Stimulated activated CD4-positive, alpha-beta T cell treated with anti-CD3 and anti-CD28 coated beads, TNF-alpha, amount 100 ng/mL, for 48 hours (primary cell): ENCODE data around the gene ARSJ.

Experiments
- DNase-seq, 3 donors: peaks; one replicate each; pipeline ENCODE4 v3.0.0-alpha.2; 2020; ENCODE audit warnings: low read depth in 3 of 3

ARSJ gene

DNA sequence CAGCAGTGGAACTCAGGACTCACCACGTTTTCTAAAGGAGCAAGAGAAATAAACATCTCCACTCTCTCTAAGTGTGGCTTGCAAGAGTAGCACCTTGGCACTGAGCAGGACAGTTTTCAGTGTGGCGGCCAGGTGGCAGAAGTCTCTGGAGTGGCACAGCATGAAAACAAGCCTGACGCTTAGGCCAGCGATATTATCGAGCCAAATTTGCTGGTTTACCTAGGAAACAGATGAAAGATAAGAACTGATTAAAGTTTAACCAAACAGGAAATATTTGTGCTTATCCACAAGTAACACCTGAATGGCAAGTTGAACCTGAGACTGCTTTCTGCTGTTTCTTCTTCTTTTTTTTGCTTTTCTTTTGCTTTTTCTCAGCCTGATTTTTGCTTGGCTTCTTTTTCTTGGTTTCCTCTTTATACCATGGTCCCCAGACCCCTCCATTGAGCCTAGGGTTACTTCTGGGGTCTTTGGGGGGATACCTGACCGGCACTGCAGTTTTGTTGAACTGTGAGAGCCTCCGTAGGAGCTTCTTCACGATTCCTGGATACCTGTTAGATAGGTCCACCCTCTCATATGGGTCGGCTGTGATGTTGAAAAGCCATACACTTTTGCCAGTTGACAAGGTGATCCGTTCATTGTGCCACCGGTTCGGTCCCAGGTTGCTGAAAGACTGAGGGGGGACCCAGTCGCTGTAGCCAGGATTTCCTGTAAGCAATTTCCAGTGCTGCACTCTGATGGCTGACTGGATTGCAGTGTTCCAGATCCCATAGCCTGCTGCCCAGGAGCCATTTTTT lies 77.3 kb downstream of the ARSJ start:
- DNase-seq: peak; percentile 13 to 48 (median 18)

- DNase-seq: peak in 1 of 3 donors; percentile 7
Observed at GRCh38 chr4:113899271-113900070, 80.0 kb downstream of the ARSJ start.

DNA sequence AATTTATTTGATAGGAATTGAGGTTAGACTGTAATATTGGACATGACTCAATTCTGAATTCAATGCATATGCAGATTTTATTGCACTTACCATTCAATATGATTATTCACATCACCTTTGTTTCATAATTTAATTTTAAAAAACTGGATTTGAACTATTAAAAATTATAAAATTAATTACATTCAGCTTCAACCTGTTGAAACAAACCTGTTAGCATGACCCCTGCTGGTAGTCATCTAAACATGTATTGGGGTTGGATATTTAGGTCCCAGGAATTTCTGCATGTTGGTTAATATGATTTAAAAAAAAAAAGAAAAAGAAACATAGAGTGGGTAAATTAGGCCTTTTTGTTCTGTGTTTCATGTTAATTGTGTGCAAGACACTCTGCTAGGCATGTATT lies 85.9 kb downstream of the ARSJ start:
- no peak for DNase-seq

GRCh38 chr4:113888006-113888405 lies 91.4 kb downstream of the ARSJ start:
- no peak for DNase-seq

DNA sequence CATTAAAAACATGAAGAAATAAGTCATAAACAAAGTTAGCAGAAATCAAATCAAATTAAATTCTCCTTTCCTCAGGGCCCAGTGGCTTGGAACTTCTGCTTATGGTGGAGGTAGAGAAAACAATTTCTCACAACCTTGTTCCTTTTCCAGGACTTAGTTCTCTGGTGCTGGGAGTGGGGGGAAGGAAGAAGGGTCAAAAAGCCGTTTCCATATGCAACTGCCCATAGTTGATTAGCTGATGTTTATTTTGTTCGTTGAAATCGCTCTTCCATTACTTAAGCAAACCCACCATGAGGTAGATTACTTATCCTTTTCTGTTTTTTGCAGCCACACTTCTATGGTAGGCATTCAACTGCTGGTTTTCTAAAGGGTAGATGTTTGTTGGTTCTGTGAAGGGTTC lies 94.2 kb downstream of the ARSJ start:
- no peak for DNase-seq

DNA sequence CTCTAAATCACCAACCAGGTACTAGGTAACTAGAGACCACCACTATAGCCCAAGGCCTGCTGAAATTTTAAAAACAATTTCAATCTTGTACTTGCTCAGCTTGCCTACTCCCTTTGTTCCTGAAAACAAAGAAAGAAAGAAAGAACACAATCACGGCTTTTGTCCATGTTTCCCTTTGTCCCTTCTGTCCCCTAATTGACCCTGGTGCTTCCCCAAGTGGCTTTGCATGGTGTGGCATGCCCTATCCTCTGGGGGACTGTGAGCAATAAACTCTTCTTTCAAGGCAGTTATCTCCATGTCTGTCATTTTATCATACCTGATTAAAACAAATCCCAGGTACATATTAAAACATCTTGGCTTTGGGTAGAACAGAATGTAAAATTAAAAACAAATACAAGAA lies 94.8 kb downstream of the ARSJ start:
- DNase-seq: no peak

- no peak for DNase-seq
Observed at GRCh38 chr4:113882668-113883067, 96.8 kb downstream of the ARSJ start.

DNA sequence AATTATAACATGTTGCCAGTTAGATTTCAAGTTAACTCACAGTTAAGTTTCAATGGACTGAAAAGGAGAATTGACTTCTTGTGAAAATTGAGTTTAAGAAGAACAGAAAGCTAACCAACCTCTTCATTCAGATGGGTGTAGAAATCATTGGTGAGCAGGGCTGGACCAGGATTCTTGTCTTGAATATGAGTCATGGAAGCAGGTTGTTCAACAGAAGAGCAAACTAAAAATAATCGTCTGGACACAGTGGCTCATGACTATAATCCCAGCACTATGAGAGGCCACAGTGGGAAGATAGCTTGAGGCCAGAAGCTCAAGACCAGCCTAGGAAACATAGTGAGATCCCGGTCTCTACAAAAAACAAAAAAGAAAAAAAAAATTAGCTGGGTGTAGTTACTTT lies 98.2 kb downstream of the ARSJ start:
- DNase-seq: no peak

GRCh38 chr4:113880240-113881028 lies 99.0 kb downstream of the ARSJ start:
- no peak for DNase-seq

- no peak for DNase-seq
Observed at GRCh38 chr4:113878668-113879067, 100.8 kb downstream of the ARSJ start.

DNA sequence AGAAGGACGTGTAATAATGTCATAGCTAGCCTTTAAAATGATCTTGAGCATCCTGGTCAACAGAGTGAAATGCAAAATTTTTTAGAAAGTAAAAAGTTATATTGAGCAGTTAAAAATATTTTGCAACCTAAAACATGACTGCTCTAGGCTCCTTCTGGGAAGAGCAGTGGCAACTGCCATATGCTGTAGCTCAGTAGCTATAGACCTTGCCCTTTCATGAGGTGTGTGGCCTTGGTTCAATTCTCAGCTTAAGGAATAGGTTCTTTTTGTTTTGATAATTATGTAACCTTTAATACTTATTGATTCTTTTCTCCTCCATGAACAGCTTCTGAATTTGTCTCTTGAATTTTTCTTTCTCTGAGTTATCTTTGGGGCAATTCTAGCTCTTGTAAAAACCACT lies 105.0 kb downstream of the ARSJ start:
- DNase-seq: no peak

DNA sequence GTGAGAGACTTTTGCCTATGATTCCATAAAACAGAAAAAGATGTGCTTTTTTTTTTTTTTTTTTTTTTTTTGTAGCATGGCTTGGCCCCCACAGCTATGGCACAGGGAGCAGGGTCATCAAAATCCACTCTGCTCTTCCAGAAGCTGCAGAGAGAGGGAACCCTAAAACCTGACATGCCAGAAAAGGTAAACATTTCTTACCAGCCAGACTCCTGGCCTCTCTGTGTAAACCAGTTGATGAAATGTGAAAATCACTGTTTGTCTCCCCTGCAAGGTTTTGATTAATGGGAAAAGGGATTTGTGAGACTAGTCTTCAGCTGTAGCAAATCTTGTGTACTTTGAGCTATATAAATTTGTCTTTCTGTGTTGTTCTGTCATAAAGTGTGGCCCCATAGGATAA lies 105.9 kb downstream of the ARSJ start:
- no peak for DNase-seq

- DNase-seq: no peak
Observed at GRCh38 chr4:113872426-113873260, 106.8 kb downstream of the ARSJ start.

DNA sequence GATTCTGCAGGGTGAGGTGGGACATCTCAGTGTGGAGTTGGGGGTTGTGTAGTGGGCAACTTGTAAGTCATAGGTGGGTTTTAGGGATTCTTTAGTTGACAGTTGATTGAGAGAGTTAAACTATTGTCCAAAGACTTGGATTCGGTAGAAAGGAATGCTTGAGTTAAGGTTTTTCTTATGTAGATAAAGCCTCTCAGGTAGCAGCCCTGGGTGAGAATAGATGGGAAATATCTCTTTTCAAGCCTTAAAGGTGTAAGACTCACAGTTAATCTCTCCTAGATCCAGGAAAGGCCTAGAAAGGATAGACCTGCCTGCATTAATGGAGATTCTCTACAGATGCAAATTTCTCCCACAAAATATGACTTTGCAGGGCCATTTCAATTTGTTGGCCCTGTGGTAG lies 108.4 kb downstream of the ARSJ start:
- no peak for DNase-seq

DNA sequence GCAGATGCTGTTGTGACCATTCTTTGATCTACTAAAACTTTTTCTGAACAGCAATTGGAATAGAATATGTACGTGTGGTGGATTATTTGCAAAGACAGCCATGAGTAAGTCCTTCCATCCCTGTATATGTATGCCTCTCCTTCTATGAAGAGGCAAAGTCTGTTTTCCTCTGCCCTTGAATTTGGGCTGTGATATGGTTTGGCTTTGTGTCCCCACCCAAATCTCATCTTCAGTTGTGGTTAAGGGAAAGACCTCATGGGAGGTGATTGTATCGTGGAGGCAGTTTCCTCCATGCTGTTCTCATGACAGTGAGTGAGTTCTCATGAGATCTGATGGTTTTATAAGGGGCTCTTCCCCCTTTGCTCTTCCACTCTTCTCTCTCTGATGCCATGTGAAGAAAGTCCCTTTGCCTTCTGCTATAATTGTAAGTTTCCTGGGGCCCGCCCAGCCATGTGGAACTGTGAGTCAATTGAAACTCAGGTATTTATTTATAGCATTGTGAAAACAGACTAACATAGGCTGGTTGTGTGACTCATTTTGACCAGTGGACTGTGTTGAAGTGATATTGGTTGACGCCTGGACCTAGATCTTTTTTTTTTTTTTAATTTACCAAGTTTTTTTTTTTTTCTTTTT lies 109.6 kb downstream of the ARSJ start:
- DNase-seq: peak; percentile 20 to 34 (median 32)

- DNase-seq: no peak
Observed at GRCh38 chr4:113866611-113867010, 112.8 kb downstream of the ARSJ start.

GRCh38 chr4:113858924-113859323 lies 120.5 kb downstream of the ARSJ start:
- no peak for DNase-seq

- DNase-seq: no peak
Observed at GRCh38 chr4:113851816-113852215, 127.6 kb downstream of the ARSJ start.
